Prostate gland (tissue), 2 donors: ENCODE measurements around the gene PAXX. TPM values are rescaled to one million over a fixed set of nuclear protein-coding genes. Genes with fewer than 3 reads are reported as not detected.

Source experiments
- DNase-seq: peaks from one replicate; pipeline ENCODE4 v3.0.0-alpha.2; 2019; ENCODE audit warnings: low spot score
- H3K27ac ChIP-seq, 2 donors: fragments of 200-600 bp; sonication (generic); 2 replicates each; pipeline ENCODE4 v1.5.1; 2017 to 2019
- H3K27me3 ChIP-seq: fragments of 200-600 bp; sonication (generic); replicated peaks from 2 replicates; pipeline ENCODE4 v1.5.1; 2019; ENCODE audit not compliant: insufficient read depth
- H3K36me3 ChIP-seq, 2 donors: fragments of 200-600 bp; sonication (generic); 1 replicate in 1 of 2; 2 replicates in 1 of 2; pipeline versions ENCODE4 v1.5.1 to v1.8.1; 2017 to 2019
- H3K4me1 ChIP-seq: fragments of 200-600 bp; sonication (generic); replicated peaks from 2 replicates; pipeline ENCODE4 v1.5.1; 2019
- H3K4me3 ChIP-seq, 2 donors: fragments of 200-600 bp; sonication (generic); 2 replicates each; pipeline ENCODE4 v1.5.1; 2017 to 2019
- H3K9me3 ChIP-seq: fragments of 200-600 bp; sonication (generic); 2 replicates; pipeline ENCODE4 v1.5.1; 2017
- CTCF ChIP-seq, 4 experiments: fragments of 200-600 bp in 2 of 4; fragments of 450-650 bp in 2 of 4; sonication (generic) in 2 of 4; IDR thresholded peaks; 1 replicate in 3 of 4; 2 replicates in 1 of 4; pipeline ENCODE4 v1.5.1; 2016 to 2019; ENCODE audit warnings: antibody characterized with exemption in 4 of 4, mild to moderate bottlenecking in 2 of 4, moderate library complexity in 2 of 4
- POLR2A ChIP-seq: fragments of 450-650 bp; IDR thresholded peaks from one replicate; pipeline ENCODE4 v1.6.1; 2016; ENCODE audit warnings: antibody characterized with exemption, mild to moderate bottlenecking
- POLR2AphosphoS5 ChIP-seq: sonication (generic); formaldehyde crosslinking; IDR thresholded peaks from one replicate; pipeline ENCODE4 v1.6.1; 2017; ENCODE audit warnings: antibody characterized with exemption
- WGBS: methylation state at CpG from one replicate; pipeline ENCODE4 v1.1.5; 2018; 5-methylcytosine and 5-hydroxymethylcytosine counted together
- intact Hi-C: fragments of 100-400 bp; cut with DNase I; formaldehyde crosslinking; loops from one replicate; pipeline ENCODE4 v1.14.2; 2022
- total RNA-seq, 2 donors: library from RNA; depleted of rRNA; stranded (reverse); fragments of >200 nt; gene quantifications; one replicate each; pipeline ENCODE4 v1.1.0, GENCODE V29; 2016

PAXX gene
- total RNA-seq, 2 donors from 2014 or later = 61.6 to 71.8 TPM

- no peak for DNase-seq
- no peak overlapping the region for H3K4me3 ChIP-seq
- no peaks in the 10 kb centered on the region for H3K27me3 ChIP-seq
- WGBS = 54% methylated on average over 13 of the region's 14 CpGs
- no peaks in the 10 kb centered on the region for H3K4me1 ChIP-seq
- TF ChIP-seq POLR2AphosphoS5 (no peak), POLR2A (no peak), CTCF (IDR thresholded peaks at IDR 0.05) (no peak)
- intact Hi-C loops = no loop called here
- no peak overlapping the region for H3K27ac ChIP-seq
- H3K9me3 ChIP-seq = no peaks in the 10 kb centered on the region
- no peaks in the 10 kb centered on the region for H3K36me3 ChIP-seq
These were observed 16.6 kb upstream of the PAXX start for GRCh38 chr9:136975644-136976043.

- Histone ChIP-seq H3K36me3 (no peaks in the 10 kb centered on the region), H3K4me3 (peak within 1 kb of the TSS; percentile 25 to 41), H3K27ac (peak within 1 kb of the TSS; percentile 60 to 61), H3K4me1 (no peaks in the 10 kb centered on the region), H3K9me3 (no peaks in the 10 kb centered on the region), H3K27me3 (no peaks in the 10 kb centered on the region)
- 82% methylated on average over 9 of the region's 10 CpGs for WGBS
- TF ChIP-seq POLR2AphosphoS5 (peak; percentile 19), CTCF (IDR thresholded peaks at IDR 0.05) (no peak), POLR2A (no peak)
- DNase-seq = no peak
- intact Hi-C loops = no loop called here
These were observed 15.0 kb upstream of the PAXX start, which contains the start of gene PTGDS for GRCh38 chr9:136977223-136977622. TSS of gene PTGDS (plus strand) at chr9:136977504. CDS start at chr9:136977579, 75 bp downstream.

- no peak for TF ChIP-seq CTCF (IDR thresholded peaks at IDR 0.05)
- no peak for TF ChIP-seq POLR2AphosphoS5
- no peak for TF ChIP-seq POLR2A
- Histone ChIP-seq H3K36me3 (no peaks in the 10 kb centered on the region), H3K4me1 (no peaks in the 10 kb centered on the region), H3K4me3 (peak overlapping the region; percentile 25 to 41), H3K9me3 (no peaks in the 10 kb centered on the region), H3K27ac (peak overlapping the region; percentile 60 to 61), H3K27me3 (no peaks in the 10 kb centered on the region)
- 23% methylated on average over 33 of the region's 33 CpGs for WGBS
- DNase-seq = no peak
- intact Hi-C loops = no loop called here
These were observed 14.6 kb upstream of the PAXX start for GRCh38 chr9:136977649-136978072.

- Histone ChIP-seq H3K36me3 (no peaks in the 10 kb centered on the region), H3K4me3 (peak overlapping the region; percentile 25 to 41), H3K27ac (peak overlapping the region; percentile 60 to 61), H3K4me1 (no peaks in the 10 kb centered on the region), H3K27me3 (no peaks in the 10 kb centered on the region), H3K9me3 (no peaks in the 10 kb centered on the region)
- intact Hi-C loops = no loop called here
- TF ChIP-seq POLR2A (no peak), CTCF (IDR thresholded peaks at IDR 0.05) (peak in 1 of 4 experiments; percentile 7), POLR2AphosphoS5 (peak; percentile 6)
- DNase-seq = peak; percentile 45
- WGBS = 0% methylated on average over 25 of the region's 78 CpGs
These were observed 14.0 kb upstream of the PAXX start for GRCh38 chr9:136978073-136978864.
